ENCODE results near the gene SMAD3.

- TF ChIP-seq CTCF (IDR thresholded peaks at IDR 0.05): no peak
- no peak for TF ChIP-seq POLR2A (IDR thresholded peaks at IDR 0.05)
- peak in 1 of 2 donors; percentile 19 for TF ChIP-seq POLR2AphosphoS5 (IDR thresholded peaks at IDR 0.05; ENCODE audit: insufficient read depth in 1 of 2, low read depth in 1 of 2)
These were observed 39.4 kb upstream of the SMAD3 start for GRCh38 chr15:67025719-67026609.
